Measurements from ENCODE around the gene SKAP1. TPM values are rescaled to one million over a fixed set of nuclear protein-coding genes. Genes with fewer than 3 reads are reported as not detected.

SKAP1 gene
- total RNA-seq, 3 donors from 2014 or later, result 2.2 to 3.2 (median 2.4) TPM

DNA sequence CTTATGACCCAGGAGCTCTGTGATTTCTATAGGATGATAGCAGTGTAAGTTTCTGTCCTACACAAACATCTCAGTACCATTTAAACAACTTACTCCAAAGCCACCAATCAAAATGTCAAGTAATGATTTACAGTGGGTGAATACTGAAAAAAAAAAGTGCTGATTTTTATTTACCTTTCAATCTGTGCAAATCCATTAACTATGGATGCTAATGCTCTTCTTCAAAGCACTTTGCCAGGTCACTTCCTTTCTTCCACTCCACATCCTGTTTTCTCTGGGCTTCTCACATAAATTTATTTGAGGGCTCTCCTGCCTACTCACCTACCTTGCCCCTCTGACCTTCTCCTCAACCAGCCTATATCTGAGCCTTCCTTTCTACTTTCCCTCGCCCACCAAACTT, 101.6 kb downstream of the SKAP1 start:
- H3K4me1 ChIP-seq (ENCODE audit: low read depth), result no peaks in the 10 kb centered on the region
- H3K9me3 ChIP-seq, result no peaks in the 10 kb centered on the region
- no peak overlapping the region for H3K4me3 ChIP-seq
- TF ChIP-seq, protein P1, sequence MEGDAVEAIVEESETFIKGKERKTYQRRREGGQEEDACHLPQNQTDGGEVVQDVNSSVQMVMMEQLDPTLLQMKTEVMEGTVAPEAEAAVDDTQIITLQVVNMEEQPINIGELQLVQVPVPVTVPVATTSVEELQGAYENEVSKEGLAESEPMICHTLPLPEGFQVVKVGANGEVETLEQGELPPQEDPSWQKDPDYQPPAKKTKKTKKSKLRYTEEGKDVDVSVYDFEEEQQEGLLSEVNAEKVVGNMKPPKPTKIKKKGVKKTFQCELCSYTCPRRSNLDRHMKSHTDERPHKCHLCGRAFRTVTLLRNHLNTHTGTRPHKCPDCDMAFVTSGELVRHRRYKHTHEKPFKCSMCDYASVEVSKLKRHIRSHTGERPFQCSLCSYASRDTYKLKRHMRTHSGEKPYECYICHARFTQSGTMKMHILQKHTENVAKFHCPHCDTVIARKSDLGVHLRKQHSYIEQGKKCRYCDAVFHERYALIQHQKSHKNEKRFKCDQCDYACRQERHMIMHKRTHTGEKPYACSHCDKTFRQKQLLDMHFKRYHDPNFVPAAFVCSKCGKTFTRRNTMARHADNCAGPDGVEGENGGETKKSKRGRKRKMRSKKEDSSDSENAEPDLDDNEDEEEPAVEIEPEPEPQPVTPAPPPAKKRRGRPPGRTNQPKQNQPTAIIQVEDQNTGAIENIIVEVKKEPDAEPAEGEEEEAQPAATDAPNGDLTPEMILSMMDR (IDR thresholded peaks at IDR 0.05), result no peak
- intact Hi-C loops (cut with DNase I, micrococcal nuclease), result no loop called here
- ATAC-seq (no peak), DNase-seq (no peak)
- no peaks in the 10 kb centered on the region for H3K36me3 ChIP-seq (ENCODE audit: low read depth)

DNA sequence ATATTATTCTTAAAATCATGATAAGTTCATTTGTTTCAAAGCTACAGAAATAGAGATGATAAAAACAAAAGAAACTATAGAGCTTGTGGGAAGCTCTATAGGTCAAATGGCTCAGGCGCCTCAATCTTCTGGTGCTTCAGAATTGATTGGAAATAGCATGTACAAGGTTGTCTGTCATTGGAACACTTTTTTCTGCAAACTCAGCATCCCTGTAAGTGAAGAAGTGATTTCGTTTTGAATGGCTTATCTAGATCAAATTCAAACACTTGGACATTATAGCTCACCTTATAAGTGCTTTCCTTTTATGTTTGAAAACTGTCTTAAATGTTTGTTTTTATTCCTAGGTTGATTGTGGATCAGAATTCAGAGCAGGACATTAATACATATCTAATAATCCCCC, 103.7 kb downstream of the SKAP1 start:
- DNase-seq, result no peak
- Histone ChIP-seq H3K4me3 (no peak overlapping the region), H3K4me1 (ENCODE audit: low read depth) (no peaks in the 10 kb centered on the region), H3K9me3 (no peaks in the 10 kb centered on the region), H3K36me3 (ENCODE audit: low read depth) (no peaks in the 10 kb centered on the region)
- intact Hi-C loops (cut with DNase I, micrococcal nuclease), result no loop called here
- TF ChIP-seq, protein P1 (IDR thresholded peaks at IDR 0.05), result no peak
- ATAC-seq, result no peak

DNA sequence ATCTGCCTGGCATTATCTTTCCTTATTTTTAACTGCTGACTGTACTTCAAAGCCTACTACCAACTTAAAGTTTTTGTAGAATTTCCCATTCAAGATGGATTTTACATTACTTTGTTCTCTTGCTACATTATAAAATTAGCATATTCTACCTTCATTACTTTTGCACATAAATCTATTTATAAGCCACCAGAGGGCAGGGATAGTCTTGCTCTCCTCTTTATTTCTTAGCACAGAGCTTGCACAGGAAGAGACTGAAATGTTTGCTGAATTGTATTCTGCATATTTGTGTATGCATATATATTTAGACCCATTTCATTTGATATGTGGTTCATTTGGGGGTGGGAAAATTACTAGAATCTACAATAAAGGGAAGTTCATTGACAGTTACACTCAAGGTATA, 108.0 kb downstream of the SKAP1 start:
- DNase-seq, result no peak
- Histone ChIP-seq H3K4me1 (ENCODE audit: low read depth) (no peaks in the 10 kb centered on the region), H3K4me3 (no peak overlapping the region), H3K36me3 (ENCODE audit: low read depth) (no peaks in the 10 kb centered on the region), H3K9me3 (no peaks in the 10 kb centered on the region)
- TF ChIP-seq, protein P1 (IDR thresholded peaks at IDR 0.05), result no peak
- ATAC-seq, result no peak
- intact Hi-C loops (cut with DNase I, micrococcal nuclease), result no loop called here

DNA sequence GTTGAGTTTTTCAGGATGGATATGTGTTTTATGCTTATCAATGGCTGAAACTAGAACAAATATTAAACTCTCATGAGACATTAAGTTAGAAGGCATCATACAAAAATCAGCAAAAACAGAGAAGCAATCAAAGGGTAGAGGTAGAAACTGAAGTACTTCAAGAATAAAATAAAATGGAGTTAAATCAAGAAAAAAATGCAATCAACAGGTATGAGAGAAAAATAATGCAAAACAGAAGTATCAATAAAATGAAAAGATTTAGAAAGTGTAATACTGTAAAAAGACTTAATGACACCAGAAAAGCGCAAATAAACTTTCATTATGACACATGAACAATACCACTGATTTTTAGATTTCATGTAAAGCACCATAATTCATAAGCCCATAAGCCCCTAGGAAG, 112.3 kb downstream of the SKAP1 start:
- DNase-seq (no peak), ATAC-seq (no peak)
- H3K4me3 ChIP-seq, result no peak overlapping the region
- no peaks in the 10 kb centered on the region for H3K4me1 ChIP-seq (ENCODE audit: low read depth)
- no peaks in the 10 kb centered on the region for H3K9me3 ChIP-seq
- TF ChIP-seq, protein P1 (IDR thresholded peaks at IDR 0.05), result no peak
- intact Hi-C loops (cut with DNase I, micrococcal nuclease), result no loop called here
- H3K36me3 ChIP-seq (ENCODE audit: low read depth), result no peaks in the 10 kb centered on the region

DNA sequence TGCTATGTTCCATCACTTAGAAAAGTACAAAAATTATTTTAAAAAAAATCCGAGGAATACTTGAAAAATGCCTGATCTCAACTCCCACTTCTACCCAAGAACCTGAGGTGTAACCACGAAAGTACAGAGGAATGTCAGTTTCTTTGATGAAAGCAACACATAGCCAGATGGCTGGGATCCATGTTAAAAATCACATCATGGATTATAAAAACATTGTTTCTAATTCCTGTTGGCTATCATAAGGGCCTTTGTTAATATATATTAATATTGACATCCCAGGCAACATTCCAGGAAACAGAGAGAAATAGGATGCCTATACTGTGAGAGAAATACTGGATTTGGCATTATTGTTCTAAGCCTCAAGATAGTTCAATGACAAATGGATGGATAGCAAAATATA, 115.3 kb downstream of the SKAP1 start:
- TF ChIP-seq, protein P1 (IDR thresholded peaks at IDR 0.05), result no peak
- Histone ChIP-seq H3K4me1 (ENCODE audit: low read depth) (no peaks in the 10 kb centered on the region), H3K4me3 (no peak overlapping the region), H3K36me3 (ENCODE audit: low read depth) (no peaks in the 10 kb centered on the region), H3K9me3 (no peaks in the 10 kb centered on the region)
- no peak for DNase-seq
- ATAC-seq, result no peak
- intact Hi-C loops (cut with DNase I, micrococcal nuclease), result no loop called here

DNA sequence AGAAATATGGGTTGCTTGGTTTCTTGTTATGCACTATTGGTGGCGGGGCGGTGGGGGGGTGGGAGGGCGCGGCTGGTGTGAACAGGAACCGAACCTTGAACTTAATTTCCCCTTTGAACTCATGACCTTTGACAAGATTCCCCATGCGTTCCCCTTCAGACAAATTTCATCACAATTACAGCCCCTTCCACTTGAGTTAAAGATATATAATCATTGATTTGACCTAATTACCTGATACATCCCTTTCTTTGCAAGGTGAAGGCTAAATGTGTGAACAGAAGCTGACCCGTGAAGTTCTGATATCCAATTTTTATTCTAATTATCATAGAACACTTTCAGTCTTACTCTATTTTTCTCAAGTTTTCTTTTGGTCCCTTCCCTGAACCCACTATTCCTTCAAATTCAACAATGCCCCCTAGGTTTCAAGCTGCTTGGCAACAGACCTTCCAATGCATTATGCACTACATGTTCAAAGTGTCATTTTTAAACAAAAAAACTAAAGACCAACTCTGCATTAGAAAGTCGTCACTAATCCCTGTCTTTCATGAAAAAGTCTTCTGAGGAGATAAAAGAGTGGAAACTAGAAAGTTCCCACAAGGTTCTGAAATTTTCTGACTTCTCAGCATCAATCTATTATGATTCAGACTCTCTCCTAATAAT, 116.8 kb downstream of the SKAP1 start:
- DNase-seq (no peak), ATAC-seq (no peak)
- intact Hi-C loops (cut with DNase I, micrococcal nuclease), result no loop called here
- Histone ChIP-seq H3K36me3 (ENCODE audit: low read depth) (no peaks in the 10 kb centered on the region), H3K9me3 (no peaks in the 10 kb centered on the region), H3K4me1 (ENCODE audit: low read depth) (no peaks in the 10 kb centered on the region), H3K4me3 (no peak overlapping the region)
- TF ChIP-seq, protein P1 (IDR thresholded peaks at IDR 0.05), result no peak

All from mucosa of descending colon (tissue), 3 donors.